Measurements from ENCODE around the gene SPG7. TPM values are rescaled to one million over a fixed set of nuclear protein-coding genes. Genes with fewer than 3 reads are reported as not detected.
A peak's percentile ranks its signal among the peaks of the same experiment; 100 is the strongest.

Gene SPG7
- total and polyA plus RNA-seq, 2 experiments from 2014 or later = 108 to 222 TPM

DNA sequence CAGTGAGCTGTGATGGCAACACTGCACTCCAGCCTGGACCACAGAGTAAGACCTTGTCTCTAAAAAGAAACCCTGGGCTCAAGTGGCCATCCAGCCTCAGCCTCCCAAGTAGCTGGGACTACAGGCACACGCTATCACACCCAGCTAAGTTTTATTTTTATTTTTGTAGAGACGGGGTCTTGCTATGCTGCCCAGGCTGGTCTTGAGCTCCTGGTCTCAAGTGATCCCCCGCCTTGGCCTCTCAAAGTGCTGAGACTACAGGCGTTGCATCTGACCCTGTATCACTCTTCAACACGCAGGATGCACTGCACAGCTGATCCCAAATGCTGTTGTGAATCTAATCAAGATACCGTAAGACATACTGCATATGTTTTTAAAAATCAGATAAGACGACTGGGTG, 40.8 kb upstream of the SPG7 start:
- no peak overlapping the region for H3K4me3 ChIP-seq
- DNase-seq (ENCODE audit: low spot score) = no peak
- no peaks in the 10 kb centered on the region for H3K36me3 ChIP-seq (replicated peaks; ENCODE audit: insufficient read depth, low read depth)
- no peak overlapping the region for H3K27ac ChIP-seq
- peaks cover 24% of the 10 kb centered on the region for H3K4me1 ChIP-seq (ENCODE audit: insufficient read depth)
- H4K20me1 ChIP-seq (ENCODE audit: insufficient read depth, poor library complexity, severe bottlenecking) = peaks cover 95% of the 10 kb centered on the region
- TF ChIP-seq EZH2 (IDR thresholded peaks at IDR 0.05; ENCODE audit: borderline replicate concordance) = no peak
- TF ChIP-seq EZH2phosphoT487 (IDR thresholded peaks at IDR 0.05; ENCODE audit: low read depth, severe bottlenecking, unreplicated experiment) = no peak
- TF ChIP-seq, protein P1, sequence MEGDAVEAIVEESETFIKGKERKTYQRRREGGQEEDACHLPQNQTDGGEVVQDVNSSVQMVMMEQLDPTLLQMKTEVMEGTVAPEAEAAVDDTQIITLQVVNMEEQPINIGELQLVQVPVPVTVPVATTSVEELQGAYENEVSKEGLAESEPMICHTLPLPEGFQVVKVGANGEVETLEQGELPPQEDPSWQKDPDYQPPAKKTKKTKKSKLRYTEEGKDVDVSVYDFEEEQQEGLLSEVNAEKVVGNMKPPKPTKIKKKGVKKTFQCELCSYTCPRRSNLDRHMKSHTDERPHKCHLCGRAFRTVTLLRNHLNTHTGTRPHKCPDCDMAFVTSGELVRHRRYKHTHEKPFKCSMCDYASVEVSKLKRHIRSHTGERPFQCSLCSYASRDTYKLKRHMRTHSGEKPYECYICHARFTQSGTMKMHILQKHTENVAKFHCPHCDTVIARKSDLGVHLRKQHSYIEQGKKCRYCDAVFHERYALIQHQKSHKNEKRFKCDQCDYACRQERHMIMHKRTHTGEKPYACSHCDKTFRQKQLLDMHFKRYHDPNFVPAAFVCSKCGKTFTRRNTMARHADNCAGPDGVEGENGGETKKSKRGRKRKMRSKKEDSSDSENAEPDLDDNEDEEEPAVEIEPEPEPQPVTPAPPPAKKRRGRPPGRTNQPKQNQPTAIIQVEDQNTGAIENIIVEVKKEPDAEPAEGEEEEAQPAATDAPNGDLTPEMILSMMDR (IDR thresholded peaks at IDR 0.05; ENCODE audit: poor library complexity) = no peak
- H3K4me2 ChIP-seq = no peak overlapping the region
- H3K79me2 ChIP-seq = peaks cover 97% of the 10 kb centered on the region
- H2AFZ ChIP-seq = no peak overlapping the region
- 91% methylated on average over 7 of the region's 7 CpGs for WGBS (ENCODE audit: low lambda C conversion rate, missing lambda C conversion rate)
- H3K27me3 ChIP-seq = no peaks in the 10 kb centered on the region
- no peaks in the 10 kb centered on the region for H3K9me2 ChIP-seq (replicated peaks; ENCODE audit: insufficient read depth)
- no peaks in the 10 kb centered on the region for H3K9me3 ChIP-seq (ENCODE audit: low read depth)

DNA sequence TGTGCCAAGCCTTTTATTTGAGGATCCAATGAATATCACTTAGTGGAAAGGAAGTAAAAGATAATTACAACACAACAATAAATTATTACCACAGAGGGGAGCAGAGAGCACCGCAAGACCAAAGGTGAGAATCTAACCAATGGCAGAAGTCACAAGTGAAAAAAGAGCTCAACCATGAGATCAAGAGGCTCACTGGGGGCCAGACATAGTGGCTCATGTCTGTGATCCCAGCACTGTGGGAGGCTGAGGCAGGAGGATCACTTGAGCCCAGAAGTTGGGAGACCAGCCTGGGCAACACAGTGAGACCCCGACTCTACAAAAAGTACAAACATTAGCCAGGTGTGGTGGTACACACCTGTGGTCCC, 35.5 kb upstream of the SPG7 start:
- WGBS (ENCODE audit: low lambda C conversion rate, missing lambda C conversion rate) = 88% methylated on average over 2 of the region's 2 CpGs
- H2AFZ ChIP-seq = no peak overlapping the region
- TF ChIP-seq EZH2phosphoT487 (IDR thresholded peaks at IDR 0.05; ENCODE audit: low read depth, severe bottlenecking, unreplicated experiment) = no peak
- no peak for TF ChIP-seq EZH2 (IDR thresholded peaks at IDR 0.05; ENCODE audit: borderline replicate concordance)
- TF ChIP-seq, protein P1 (IDR thresholded peaks at IDR 0.05; ENCODE audit: poor library complexity) = no peak
- no peak overlapping the region for H3K4me3 ChIP-seq
- peak overlapping the region; percentile 22 for H3K27ac ChIP-seq
- H3K36me3 ChIP-seq (replicated peaks; ENCODE audit: insufficient read depth, low read depth) = no peaks in the 10 kb centered on the region
- H3K9me3 ChIP-seq (ENCODE audit: low read depth) = no peaks in the 10 kb centered on the region
- DNase-seq (ENCODE audit: low spot score) = no peak
- H3K9me2 ChIP-seq (replicated peaks; ENCODE audit: insufficient read depth) = no peaks in the 10 kb centered on the region
- peaks cover 53% of the 10 kb centered on the region for H3K4me1 ChIP-seq (ENCODE audit: insufficient read depth)
- H3K4me2 ChIP-seq = no peak overlapping the region
- peaks cover 98% of the 10 kb centered on the region for H4K20me1 ChIP-seq (ENCODE audit: insufficient read depth, poor library complexity, severe bottlenecking)
- H3K79me2 ChIP-seq = peaks cover 100% of the 10 kb centered on the region
- H3K27me3 ChIP-seq = no peaks in the 10 kb centered on the region

DNA sequence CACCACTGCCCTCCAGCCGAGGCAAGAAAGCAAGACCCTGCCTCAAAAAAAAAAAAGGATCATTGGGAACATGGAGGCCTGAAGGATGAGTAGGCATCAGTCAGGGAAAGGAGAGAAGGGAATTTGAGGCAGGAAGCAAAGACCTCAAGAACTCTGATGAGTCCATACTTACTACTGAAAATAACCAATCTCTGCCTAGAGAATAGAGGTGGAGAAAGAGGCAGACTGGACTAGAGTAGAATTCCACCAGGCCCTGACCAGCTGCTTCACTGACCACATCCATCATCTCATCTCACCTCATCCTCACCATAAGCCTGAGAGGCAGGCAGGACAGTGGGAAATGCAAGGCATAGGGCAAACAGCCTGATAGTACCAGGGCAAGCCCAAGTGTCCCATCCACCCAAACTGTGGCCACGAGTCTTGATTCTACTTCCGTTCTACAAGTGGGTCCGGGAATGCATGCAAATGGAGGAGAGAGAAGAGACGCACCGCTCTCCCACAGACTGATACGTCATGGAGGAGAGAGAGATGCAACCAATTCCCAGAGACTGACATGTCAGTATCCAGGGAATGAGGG, 35.0 kb upstream of the SPG7 start:
- H3K9me2 ChIP-seq (replicated peaks; ENCODE audit: insufficient read depth) = no peaks in the 10 kb centered on the region
- H3K36me3 ChIP-seq (replicated peaks; ENCODE audit: insufficient read depth, low read depth) = no peaks in the 10 kb centered on the region
- peaks cover 100% of the 10 kb centered on the region for H3K79me2 ChIP-seq
- peaks cover 54% of the 10 kb centered on the region for H3K4me1 ChIP-seq (ENCODE audit: insufficient read depth)
- 97% methylated on average over 7 of the region's 7 CpGs for WGBS (ENCODE audit: low lambda C conversion rate, missing lambda C conversion rate)
- H3K4me3 ChIP-seq = no peak overlapping the region
- peak overlapping the region; percentile 22 for H3K27ac ChIP-seq
- H4K20me1 ChIP-seq (ENCODE audit: insufficient read depth, poor library complexity, severe bottlenecking) = peaks cover 98% of the 10 kb centered on the region
- TF ChIP-seq EZH2phosphoT487 (IDR thresholded peaks at IDR 0.05; ENCODE audit: low read depth, severe bottlenecking, unreplicated experiment) = no peak
- no peak for TF ChIP-seq EZH2 (IDR thresholded peaks at IDR 0.05; ENCODE audit: borderline replicate concordance)
- TF ChIP-seq, protein P1 (IDR thresholded peaks at IDR 0.05; ENCODE audit: poor library complexity) = no peak
- H3K27me3 ChIP-seq = no peaks in the 10 kb centered on the region
- no peak for DNase-seq (ENCODE audit: low spot score)
- no peaks in the 10 kb centered on the region for H3K9me3 ChIP-seq (ENCODE audit: low read depth)
- no peak overlapping the region for H2AFZ ChIP-seq
- H3K4me2 ChIP-seq = no peak overlapping the region

All from hepatocyte (in vitro differentiated cells).